Memory B cell (primary cell): ENCODE measurements around the gene DDR2.

Source experiments
- ATAC-seq: fragments of 150-1000 bp; cut with Tn5 transposase; 2 replicates; pipeline ENCODE4 v1.10.0; 2021; ENCODE audit warnings: low read depth, mild to moderate bottlenecking, moderate library complexity
- DNase-seq, 2 donors: peaks; one replicate each; pipeline ENCODE4 v3.0.0; 2022; ENCODE audit warnings: low spot score in 2 of 2
- H3K27ac Mint-ChIP-seq: one replicate; pipeline ENCODE4 v1.8.0; 2022; ENCODE audit warnings: mild to moderate bottlenecking, moderate library complexity, mixed read lengths
- H3K27me3 Mint-ChIP-seq: one replicate; pipeline ENCODE4 v1.8.0; 2022; ENCODE audit warnings: mixed read lengths
- H3K36me3 Mint-ChIP-seq: one replicate; pipeline ENCODE4 v1.8.0; 2022; ENCODE audit warnings: mild to moderate bottlenecking, mixed read lengths
- H3K4me1 Mint-ChIP-seq: one replicate; pipeline ENCODE4 v1.8.0; 2022; ENCODE audit warnings: mixed read lengths
- H3K4me3 Mint-ChIP-seq: one replicate; pipeline ENCODE4 v1.8.0; 2022; ENCODE audit warnings: mild to moderate bottlenecking, moderate library complexity, mixed read lengths
- H3K9me3 Mint-ChIP-seq: one replicate; pipeline ENCODE4 v1.8.0; 2022; ENCODE audit warnings: mixed read lengths

The DDR2 gene

GRCh38 chr1:162835157-162835899 lies 203.1 kb downstream of the DDR2 start:
- no peak overlapping the region for H3K4me3 Mint-ChIP-seq
- ATAC-seq, result no peak

More at GRCh38 chr1:162835157-162835899, 203.1 kb downstream of the DDR2 start:
- Mint-ChIP-seq H3K27ac (no peak overlapping the region), H3K27me3 (peaks cover 7% of the 10 kb centered on the region), H3K9me3 (peaks cover 10% of the 10 kb centered on the region), H3K4me1 (no peaks in the 10 kb centered on the region), H3K36me3 (peaks cover 2% of the 10 kb centered on the region)
- DNase-seq, result no peak
